ENCODE results near the gene IGSF21.

Gene IGSF21

GRCh38 chr1:18107369-18108298 lies at the start of gene IGSF21:
Gene IGSF21 (plus strand): TSS chr1:18107798. CDS start chr1:18108129, 331 bp downstream.
- no peak for DNase-seq

- DNase-seq: no peak
Measured at GRCh38 chr1:18058206-18058921, 49.2 kb upstream of the IGSF21 start.

- DNase-seq: no peak
Measured at GRCh38 chr1:18058981-18059605, 48.5 kb upstream of the IGSF21 start.

GRCh38 chr1:18060366-18060765 lies 47.2 kb upstream of the IGSF21 start:
- DNase-seq: no peak

GRCh38 chr1:18062185-18062584 lies 45.4 kb upstream of the IGSF21 start:
- no peak for DNase-seq

- no peak for DNase-seq
Measured at GRCh38 chr1:18064534-18064933, 43.1 kb upstream of the IGSF21 start.

GRCh38 chr1:18066576-18066975 lies 41.0 kb upstream of the IGSF21 start:
- no peak for DNase-seq

- DNase-seq: no peak
Measured at GRCh38 chr1:18069903-18070302, 37.7 kb upstream of the IGSF21 start.

- DNase-seq: no peak
Measured at GRCh38 chr1:18072066-18072465, 35.5 kb upstream of the IGSF21 start.

GRCh38 chr1:18073066-18073642 lies 34.4 kb upstream of the IGSF21 start:
- no peak for DNase-seq

GRCh38 chr1:18077657-18078215 lies 29.9 kb upstream of the IGSF21 start:
- no peak for DNase-seq

- no peak for DNase-seq
Measured at GRCh38 chr1:18079941-18080735, 27.5 kb upstream of the IGSF21 start.

- DNase-seq: no peak
Measured at GRCh38 chr1:18085387-18086074, 22.1 kb upstream of the IGSF21 start.

- no peak for DNase-seq
Measured at GRCh38 chr1:18088077-18088594, 19.5 kb upstream of the IGSF21 start.

- no peak for DNase-seq
Measured at GRCh38 chr1:18089488-18089887, 18.1 kb upstream of the IGSF21 start.

- no peak for DNase-seq
Measured at GRCh38 chr1:18090636-18091035, 17.0 kb upstream of the IGSF21 start.

- DNase-seq: no peak
Measured at GRCh38 chr1:18091660-18092446, 15.7 kb upstream of the IGSF21 start.

- DNase-seq: no peak
Measured at GRCh38 chr1:18093193-18093592, 14.4 kb upstream of the IGSF21 start.

- DNase-seq: no peak
Measured at GRCh38 chr1:18093646-18094045, 14.0 kb upstream of the IGSF21 start.

GRCh38 chr1:18094096-18094495 lies 13.5 kb upstream of the IGSF21 start:
- no peak for DNase-seq
